Osteocyte (in vitro differentiated cells): Measurements from ENCODE around the gene EID2. TPM values are rescaled to one million over a fixed set of nuclear protein-coding genes. Genes with fewer than 3 reads are reported as not detected.

Experiments
- DNase-seq: peaks from one replicate; pipeline ENCODE4 v3.0.0; 2021; ENCODE audit warnings: mixed read lengths; ENCODE audit not compliant: unreplicated experiment; ENCODE audit errors: extremely low spot score
- H3K27ac Mint-ChIP-seq: one replicate; pipeline ENCODE4 v1.8.0; 2021; ENCODE audit warnings: mild to moderate bottlenecking, mixed read lengths; ENCODE audit not compliant: unreplicated experiment
- H3K27me3 Mint-ChIP-seq: one replicate; pipeline ENCODE4 v1.8.0; 2021; ENCODE audit warnings: mixed read lengths; ENCODE audit not compliant: unreplicated experiment
- H3K36me3 Mint-ChIP-seq: one replicate; pipeline ENCODE4 v1.8.0; 2021; ENCODE audit warnings: mixed read lengths; ENCODE audit not compliant: unreplicated experiment
- H3K4me1 Mint-ChIP-seq: one replicate; pipeline ENCODE4 v1.8.0; 2021; ENCODE audit warnings: mixed read lengths; ENCODE audit not compliant: unreplicated experiment
- H3K4me3 Mint-ChIP-seq: one replicate; pipeline ENCODE4 v1.8.0; 2021; ENCODE audit warnings: mild to moderate bottlenecking, moderate library complexity, mixed read lengths; ENCODE audit not compliant: unreplicated experiment
- H3K9me3 Mint-ChIP-seq: one replicate; pipeline ENCODE4 v1.8.0; 2021; ENCODE audit warnings: mixed read lengths; ENCODE audit not compliant: unreplicated experiment
- CTCF ChIP-seq: fragments of 200-600 bp; sonication (generic); IDR thresholded peaks from 2 replicates; pipeline ENCODE4 v1.5.0; 2021; ENCODE audit warnings: antibody characterized with exemption, mild to moderate bottlenecking, moderate library complexity
- total RNA-seq: library from RNA; stranded (reverse); gene quantifications from 2 replicates; pipeline ENCODE4 v1.2.1, GENCODE V29; 2021

EID2 gene
- total RNA-seq, 1 donor from 2014 or later, result 18.1 TPM

- Mint-ChIP-seq H3K4me1 (peaks cover 27% of the 10 kb centered on the region), H3K9me3 (no peaks in the 10 kb centered on the region), H3K4me3 (no peak overlapping the region), H3K36me3 (no peaks in the 10 kb centered on the region), H3K27me3 (peaks cover 48% of the 10 kb centered on the region), H3K27ac (no peak overlapping the region)
- TF ChIP-seq CTCF, result peak; percentile 86
- DNase-seq, result no peak
Observed at GRCh38 chr19:39502640-39503417, 37.1 kb downstream of the EID2 start.

GRCh38 chr19:39501340-39501739, 38.6 kb downstream of the EID2 start:
- Mint-ChIP-seq H3K9me3 (no peaks in the 10 kb centered on the region), H3K4me1 (peaks cover 25% of the 10 kb centered on the region), H3K27me3 (peaks cover 46% of the 10 kb centered on the region), H3K4me3 (no peak overlapping the region), H3K36me3 (no peaks in the 10 kb centered on the region), H3K27ac (no peak overlapping the region)
- DNase-seq, result no peak
- TF ChIP-seq CTCF, result no peak

DNA sequence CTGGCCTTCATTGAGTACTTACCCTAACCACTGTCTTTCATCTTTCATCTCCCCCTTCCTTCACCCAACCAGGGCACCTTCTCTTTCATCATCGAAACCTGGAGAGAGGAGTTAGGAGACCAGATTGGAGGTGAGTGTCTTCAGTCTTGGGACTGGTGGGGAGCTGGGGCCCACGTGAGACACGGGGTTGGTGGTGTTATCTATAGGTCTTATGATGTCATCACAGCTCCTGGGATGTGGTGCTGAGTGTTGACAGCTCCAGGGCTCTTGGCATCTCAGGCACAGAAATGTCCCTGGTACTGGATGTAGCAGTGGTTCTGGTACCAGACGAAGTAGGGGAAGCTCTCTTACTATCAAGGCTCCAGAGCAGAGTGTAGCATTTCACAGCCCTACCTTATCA, 39.4 kb downstream of the EID2 start:
- TF ChIP-seq CTCF, result no peak
- Mint-ChIP-seq H3K4me3 (no peak overlapping the region), H3K27me3 (peaks cover 49% of the 10 kb centered on the region), H3K4me1 (peaks cover 24% of the 10 kb centered on the region), H3K36me3 (no peaks in the 10 kb centered on the region), H3K9me3 (no peaks in the 10 kb centered on the region), H3K27ac (no peak overlapping the region)
- DNase-seq, result no peak

DNA sequence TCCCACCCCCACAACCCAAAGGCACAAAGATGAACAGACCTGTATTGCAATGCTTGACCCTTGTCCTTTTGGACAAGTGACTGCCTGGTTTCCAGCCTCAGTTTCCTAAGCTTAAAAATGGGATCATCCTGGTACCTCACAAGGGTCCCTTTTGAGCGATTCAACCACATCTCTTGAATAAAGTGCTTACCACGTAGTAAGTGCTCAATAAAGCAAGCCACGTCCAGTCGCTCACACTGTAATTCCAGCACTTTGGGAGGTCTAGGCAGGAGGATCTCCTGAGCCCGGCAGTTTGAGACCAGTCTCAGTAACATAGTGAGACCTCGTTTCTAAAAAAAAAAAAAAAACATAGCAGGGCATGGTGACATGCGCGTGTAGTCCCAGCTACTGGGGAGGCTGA, 40.0 kb downstream of the EID2 start:
- no peaks in the 10 kb centered on the region for H3K36me3 Mint-ChIP-seq
- H3K27ac Mint-ChIP-seq, result no peak overlapping the region
- TF ChIP-seq CTCF, result no peak
- H3K4me1 Mint-ChIP-seq, result peaks cover 24% of the 10 kb centered on the region
- H3K27me3 Mint-ChIP-seq, result peaks cover 49% of the 10 kb centered on the region
- DNase-seq, result no peak
- H3K4me3 Mint-ChIP-seq, result peak overlapping the region; percentile 39
- H3K9me3 Mint-ChIP-seq, result no peaks in the 10 kb centered on the region

DNA sequence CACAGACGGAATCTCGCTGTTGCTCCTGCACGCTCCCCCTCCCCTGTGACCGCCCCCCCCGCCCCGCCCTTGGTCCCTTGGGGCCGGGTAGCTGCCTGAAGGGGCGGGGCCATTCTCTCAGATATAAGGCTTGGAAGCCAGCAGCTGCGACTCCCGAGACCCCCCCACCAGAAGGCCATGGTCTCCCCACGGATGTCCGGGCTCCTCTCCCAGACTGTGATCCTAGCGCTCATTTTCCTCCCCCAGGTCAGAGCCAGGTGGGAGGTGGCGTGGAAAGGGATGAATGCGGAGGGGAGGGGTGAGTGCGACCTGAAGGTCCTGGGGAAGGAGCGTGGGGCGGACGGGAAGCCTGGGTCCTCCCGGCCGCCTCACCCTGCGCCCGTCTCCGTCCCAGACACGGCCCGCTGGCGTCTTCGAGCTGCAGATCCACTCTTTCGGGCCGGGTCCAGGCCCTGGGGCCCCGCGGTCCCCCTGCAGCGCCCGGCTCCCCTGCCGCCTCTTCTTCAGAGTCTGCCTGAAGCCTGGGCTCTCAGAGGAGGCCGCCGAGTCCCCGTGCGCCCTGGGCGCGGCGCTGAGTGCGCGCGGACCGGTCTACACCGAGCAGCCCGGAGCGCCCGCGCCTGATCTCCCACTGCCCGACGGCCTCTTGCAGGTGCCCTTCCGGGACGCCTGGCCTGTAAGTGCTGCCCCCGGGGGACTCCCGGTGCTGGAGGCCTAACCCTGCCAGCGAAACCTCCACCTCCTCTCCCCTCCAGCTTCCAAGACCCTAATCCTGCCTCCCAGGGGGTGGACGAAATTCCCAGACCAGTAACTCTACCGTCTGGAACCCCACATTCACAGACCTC, 40.9 kb downstream of the EID2 start, which contains the start of gene DLL3:
DLL3 (plus strand) TSS at position 150 of the 845 bp plus-strand sequence; CDS start at position 178, 28 bp downstream.
- H3K27me3 Mint-ChIP-seq, result peaks cover 41% of the 10 kb centered on the region
- no peak within 1 kb of the TSS for H3K27ac Mint-ChIP-seq
- H3K4me1 Mint-ChIP-seq, result peaks cover 24% of the 10 kb centered on the region
- H3K9me3 Mint-ChIP-seq, result no peaks in the 10 kb centered on the region
- no peak for DNase-seq
- H3K4me3 Mint-ChIP-seq, result peak within 1 kb of the TSS; percentile 66
- H3K36me3 Mint-ChIP-seq, result no peaks in the 10 kb centered on the region
- TF ChIP-seq CTCF, result no peak
